DMS114 treated with DMSO at 0.1 percent for 48 hours (cell line): ENCODE results near the gene RRP1.
"Not testable (repeated sequence)": the region's sequence is repeated elsewhere in the genome, so short reads cannot be mapped to it uniquely, and the experiment has no call there.

ENCODE experiments used
- DNase-seq: peaks from one replicate; lab custom pipeline; 2025; ENCODE audit not compliant: unreplicated experiment; lab: John Stamatoyannopoulos, UW

RRP1 gene

GRCh38 chr21:43834146-43834905 is 44.9 kb downstream of the RRP1 start:
- DNase-seq, result no peak

GRCh38 chr21:43835050-43835449 is 45.7 kb downstream of the RRP1 start:
- DNase-seq, result no peak

GRCh38 chr21:43835861-43836260 is 46.5 kb downstream of the RRP1 start:
- DNase-seq, result no peak

GRCh38 chr21:43836616-43837015 is 47.2 kb downstream of the RRP1 start:
- DNase-seq, result no peak

- no peak for DNase-seq
These were observed 50.9 kb downstream of the RRP1 start for GRCh38 chr21:43840259-43840658.

- DNase-seq, result no peak
These were observed 53.4 kb downstream of the RRP1 start for GRCh38 chr21:43842742-43843141.

GRCh38 chr21:43844906-43845305 is 55.5 kb downstream of the RRP1 start:
- DNase-seq, result not testable (repeated sequence)

GRCh38 chr21:43845386-43845785 is 56.0 kb downstream of the RRP1 start:
- DNase-seq, result no peak

GRCh38 chr21:43846430-43846829 is 57.1 kb downstream of the RRP1 start:
- no peak for DNase-seq

- DNase-seq, result no peak
These were observed 57.9 kb downstream of the RRP1 start for GRCh38 chr21:43847301-43847700.

GRCh38 chr21:43848771-43849170 is 59.4 kb downstream of the RRP1 start:
- no peak for DNase-seq

- no peak for DNase-seq
These were observed 60.3 kb downstream of the RRP1 start for GRCh38 chr21:43849532-43850299.

- DNase-seq, result no peak
These were observed 61.4 kb downstream of the RRP1 start for GRCh38 chr21:43850728-43851295.

GRCh38 chr21:43851593-43851992 is 62.2 kb downstream of the RRP1 start:
- no peak for DNase-seq

- no peak for DNase-seq
These were observed 64.7 kb downstream of the RRP1 start for GRCh38 chr21:43853851-43854772.
